HUES6 (cell line): ENCODE data around the gene LUC7L.
"Not testable (repeated sequence)": the region's sequence is repeated elsewhere in the genome, so short reads cannot be mapped to it uniquely, and the experiment has no call there.

Source experiments
- H3K27ac ChIP-seq: 2 replicates; pipeline ENCODE4 v1.7.0; 2013; ENCODE audit warnings: low read depth, mild to moderate bottlenecking, low read length, inconsistent platforms
- H3K27me3 ChIP-seq: 2 replicates; pipeline ENCODE4 v1.6.1; 2013; ENCODE audit warnings: low read length; ENCODE audit not compliant: control insufficient read depth, insufficient read depth
- H3K36me3 ChIP-seq: 2 replicates; pipeline ENCODE4 v1.6.1; 2013; ENCODE audit warnings: low read length; ENCODE audit not compliant: control insufficient read depth, insufficient read depth
- H3K4me1 ChIP-seq: 2 replicates; pipeline ENCODE4 v1.6.1; 2013; ENCODE audit warnings: low read length; ENCODE audit not compliant: control insufficient read depth, insufficient read depth
- H3K4me3 ChIP-seq: 2 replicates; pipeline ENCODE4 v1.5.1; 2013; ENCODE audit warnings: low read depth, low read length
- H3K9ac ChIP-seq: one replicate; pipeline ENCODE4 v1.6.1; 2013; ENCODE audit warnings: mild to moderate bottlenecking, low read length
- H3K9me3 ChIP-seq: 2 replicates; pipeline ENCODE4 v1.6.1; 2013; ENCODE audit warnings: low read depth, low read length; ENCODE audit not compliant: control insufficient read depth, insufficient read depth

Gene LUC7L

DNA sequence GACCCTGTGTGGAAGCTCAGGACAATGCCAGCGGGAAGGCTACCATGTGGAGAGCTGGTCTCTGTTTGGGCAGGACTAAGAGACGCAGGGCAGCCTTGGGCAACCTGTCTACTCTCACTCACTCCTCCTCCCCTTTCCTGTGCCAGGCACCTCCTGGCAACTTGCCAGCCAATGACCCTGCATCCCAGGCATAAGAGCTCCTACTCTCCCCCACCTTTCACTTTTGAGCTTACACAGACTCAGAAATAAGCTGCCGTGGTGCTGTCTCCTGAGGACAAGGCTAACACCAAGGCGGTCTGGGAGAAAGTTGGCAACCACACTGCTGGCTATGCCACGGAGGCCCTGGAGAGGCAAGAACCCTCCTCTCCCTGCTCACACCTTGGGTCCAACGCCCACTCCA, 60.8 kb downstream of the LUC7L start:
- H3K36me3 ChIP-seq: no peaks in the 10 kb centered on the region
- no peaks in the 10 kb centered on the region for H3K9me3 ChIP-seq
- H3K27ac ChIP-seq: no peak overlapping the region
- H3K9ac ChIP-seq: no peak overlapping the region
- H3K27me3 ChIP-seq: peaks cover 80% of the 10 kb centered on the region
- H3K4me1 ChIP-seq: peaks cover 28% of the 10 kb centered on the region
- no peak overlapping the region for H3K4me3 ChIP-seq

- peaks cover 87% of the 10 kb centered on the region for H3K27me3 ChIP-seq
- H3K27ac ChIP-seq: no peak overlapping the region
- H3K9ac ChIP-seq: no peak overlapping the region
- H3K9me3 ChIP-seq: no peaks in the 10 kb centered on the region
- H3K4me3 ChIP-seq: no peak overlapping the region
- peaks cover 28% of the 10 kb centered on the region for H3K4me1 ChIP-seq
- no peaks in the 10 kb centered on the region for H3K36me3 ChIP-seq
Measured at GRCh38 chr16:167122-167690, 62.0 kb downstream of the LUC7L start.

- H3K27me3 ChIP-seq: peaks cover 86% of the 10 kb centered on the region
Measured at GRCh38 chr16:166375-167121, 62.7 kb downstream of the LUC7L start.

GRCh38 chr16:165539-166374, 63.5 kb downstream of the LUC7L start, which contains the start of gene HBM:
TSS of gene HBM (plus strand) at chr16:165978. CDS start at chr16:165998, 20 bp downstream.
- no peak within 1 kb of the TSS for H3K9ac ChIP-seq
- no peak within 1 kb of the TSS for H3K27ac ChIP-seq
- H3K27me3 ChIP-seq: peaks cover 85% of the 10 kb centered on the region
- H3K9me3 ChIP-seq: no peaks in the 10 kb centered on the region
- H3K4me3 ChIP-seq: peak within 1 kb of the TSS; percentile 66
- peaks cover 28% of the 10 kb centered on the region for H3K4me1 ChIP-seq
- H3K36me3 ChIP-seq: no peaks in the 10 kb centered on the region

More at GRCh38 chr16:166375-167121, 62.7 kb downstream of the LUC7L start:
- Histone ChIP-seq H3K36me3 (no peaks in the 10 kb centered on the region), H3K9me3 (no peaks in the 10 kb centered on the region), H3K4me3 (peak overlapping the region; percentile 66), H3K27ac (no peak overlapping the region), H3K9ac (no peak overlapping the region), H3K4me1 (peaks cover 28% of the 10 kb centered on the region)

DNA sequence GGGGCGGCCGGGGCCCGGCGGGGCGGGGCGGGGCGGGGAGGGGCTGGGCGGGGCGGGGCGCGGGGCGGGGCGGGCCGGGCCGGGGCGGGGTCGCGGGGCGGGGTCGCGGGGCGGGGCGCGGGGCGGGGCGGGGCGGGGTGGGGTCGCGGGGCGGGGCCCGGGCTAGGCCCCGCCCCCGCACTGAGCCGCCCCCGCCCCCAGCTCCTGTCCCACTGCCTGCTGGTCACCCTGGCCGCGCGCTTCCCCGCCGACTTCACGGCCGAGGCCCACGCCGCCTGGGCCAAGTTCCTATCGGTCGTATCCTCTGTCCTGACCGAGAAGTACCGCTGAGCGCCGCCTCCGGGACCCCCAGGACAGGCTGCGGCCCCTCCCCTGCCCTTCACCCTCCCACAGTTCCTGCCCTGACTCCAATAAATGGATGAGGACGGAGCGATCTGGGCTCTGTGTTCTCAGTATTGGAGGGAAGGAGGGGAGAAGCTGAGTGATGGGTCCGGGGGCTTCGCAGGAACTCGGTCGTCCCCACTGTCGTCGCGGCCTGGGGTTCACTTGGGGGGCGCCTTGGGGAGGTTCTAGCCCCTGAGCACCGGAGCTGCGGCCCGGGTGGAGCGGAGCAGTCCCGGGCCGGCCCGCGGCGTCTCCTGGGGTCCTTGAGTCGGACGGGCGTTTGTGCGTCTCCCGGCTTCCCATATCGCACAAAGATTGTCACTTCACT, 64.3 kb downstream of the LUC7L start:
- Histone ChIP-seq H3K4me3 (peak overlapping the region; percentile 66), H3K27me3 (peaks cover 79% of the 10 kb centered on the region), H3K9ac (no peak overlapping the region), H3K4me1 (peaks cover 28% of the 10 kb centered on the region), H3K27ac (no peak overlapping the region), H3K36me3 (no peaks in the 10 kb centered on the region), H3K9me3 (no peaks in the 10 kb centered on the region)

DNA sequence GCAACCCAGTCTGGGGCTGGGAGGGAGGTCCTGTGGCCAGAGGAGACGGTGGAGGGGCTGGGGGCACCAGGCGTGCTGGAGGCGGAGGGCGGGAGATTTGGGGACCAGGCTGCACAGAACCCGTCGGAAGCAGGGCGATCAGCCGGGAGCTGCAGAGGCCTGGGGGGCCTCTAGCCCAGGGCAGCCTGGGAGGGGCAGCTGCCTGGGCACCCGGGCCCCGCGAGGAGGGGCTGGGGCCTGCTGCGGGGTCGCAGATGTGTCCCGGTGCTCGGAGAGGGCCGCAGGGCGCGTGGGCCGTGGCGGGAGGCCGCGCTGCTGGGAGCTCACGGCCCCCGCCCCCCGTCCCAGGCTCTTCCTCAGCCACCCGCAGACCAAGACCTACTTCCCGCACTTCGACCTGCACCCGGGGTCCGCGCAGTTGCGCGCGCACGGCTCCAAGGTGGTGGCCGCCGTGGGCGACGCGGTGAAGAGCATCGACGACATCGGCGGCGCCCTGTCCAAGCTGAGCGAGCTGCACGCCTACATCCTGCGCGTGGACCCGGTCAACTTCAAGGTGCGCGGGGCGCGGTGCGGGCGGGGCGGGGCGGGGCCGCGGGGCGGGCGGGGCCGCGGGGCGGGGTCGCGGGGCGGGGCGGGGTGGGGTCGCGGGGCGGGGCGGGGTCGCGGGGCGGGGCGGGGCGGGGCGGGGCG, 65.0 kb downstream of the LUC7L start:
- Histone ChIP-seq H3K27me3 (peaks cover 78% of the 10 kb centered on the region), H3K4me1 (peaks cover 24% of the 10 kb centered on the region)
- not testable (repeated sequence) for H3K4me3 ChIP-seq

DNA sequence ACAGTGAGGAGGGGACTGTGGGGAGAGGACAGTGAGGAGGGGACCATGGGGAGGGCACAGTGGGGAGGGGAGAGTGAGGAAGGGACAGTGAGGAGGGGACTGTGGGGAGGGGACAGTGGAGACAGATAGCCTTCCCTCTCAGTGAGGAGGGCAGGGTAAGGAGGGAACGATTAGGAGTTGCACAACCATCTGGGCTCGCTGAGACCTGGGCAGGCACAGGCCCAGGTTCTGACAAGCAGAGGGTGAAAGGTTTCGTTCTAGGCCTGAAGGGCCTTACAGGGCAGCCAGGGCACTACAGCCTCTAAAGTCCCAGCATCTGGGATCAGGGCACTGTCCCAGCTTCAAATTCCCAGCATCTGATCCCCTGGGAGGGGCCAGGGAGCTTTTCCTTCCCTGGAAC, 65.6 kb downstream of the LUC7L start:
- Histone ChIP-seq H3K4me1 (peaks cover 18% of the 10 kb centered on the region), H3K27me3 (peaks cover 77% of the 10 kb centered on the region)
- not testable (repeated sequence) for H3K36me3 ChIP-seq, H3K27ac ChIP-seq, H3K9me3 ChIP-seq, H3K4me3 ChIP-seq, H3K9ac ChIP-seq

More for the DNA sequence above, 65.0 kb downstream of the LUC7L start:
- H3K9me3 ChIP-seq, H3K9ac ChIP-seq, H3K36me3 ChIP-seq, H3K27ac ChIP-seq: not testable (repeated sequence)

DNA sequence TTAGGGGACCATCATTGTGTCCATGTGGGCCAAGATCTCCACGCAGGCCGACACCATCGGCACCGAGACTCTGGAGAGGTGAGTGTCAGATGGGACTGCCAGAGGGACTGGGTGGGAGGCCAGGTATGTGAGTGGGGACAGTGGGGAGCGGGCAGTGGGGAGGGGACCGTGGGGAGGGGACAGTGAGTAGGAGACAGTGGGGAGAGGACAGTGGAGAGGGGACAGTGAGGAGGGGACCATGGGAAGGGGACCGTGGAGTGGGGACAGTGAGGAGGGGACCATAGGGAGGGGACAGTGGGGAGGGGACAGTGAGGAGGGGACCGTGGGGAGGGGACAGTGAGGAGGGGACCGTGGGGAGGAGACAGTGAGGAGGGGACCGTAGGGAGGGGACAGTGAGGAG, 66.1 kb downstream of the LUC7L start:
- peaks cover 76% of the 10 kb centered on the region for H3K27me3 ChIP-seq
- not testable (repeated sequence) for H3K27ac ChIP-seq, H3K9ac ChIP-seq

DNA sequence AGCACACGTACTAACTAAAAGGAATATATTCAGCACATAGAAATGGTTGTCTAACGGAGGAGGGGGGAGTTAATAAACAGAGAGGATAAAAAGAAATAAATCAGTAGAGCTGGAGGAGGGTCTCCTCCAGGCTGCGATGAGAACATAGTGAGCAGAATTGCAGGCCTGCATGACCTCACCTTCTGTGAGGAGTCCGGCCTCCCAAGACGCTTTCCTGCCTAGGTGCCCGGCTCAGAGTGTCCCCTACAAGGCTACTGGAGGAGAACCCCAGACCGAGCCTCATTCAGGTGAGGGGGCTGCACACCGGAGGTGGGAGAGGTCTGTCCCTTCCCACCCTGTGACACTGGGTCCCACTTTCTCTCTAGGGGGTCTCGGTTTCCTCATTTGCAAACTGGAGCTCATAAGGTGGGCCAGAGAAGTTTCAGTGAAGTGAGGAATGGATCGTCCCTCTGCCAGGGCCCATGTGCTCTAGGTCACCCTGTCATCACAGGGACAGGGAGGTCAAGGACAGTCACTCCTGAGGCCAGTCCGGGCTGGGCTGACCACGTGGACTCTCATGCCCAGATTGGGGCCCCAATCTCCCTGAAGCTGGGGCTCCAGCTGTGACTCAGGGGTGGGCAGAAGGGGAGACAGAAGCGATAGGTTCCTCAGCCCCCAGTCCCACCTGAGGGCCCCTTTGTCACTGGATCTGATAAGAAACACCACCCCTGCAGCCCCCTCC, 66.8 kb downstream of the LUC7L start:
- Histone ChIP-seq H3K9ac (no peak overlapping the region), H3K9me3 (no peaks in the 10 kb centered on the region), H3K4me3 (no peak overlapping the region), H3K36me3 (no peaks in the 10 kb centered on the region), H3K27me3 (peaks cover 76% of the 10 kb centered on the region), H3K27ac (no peak overlapping the region), H3K4me1 (peaks cover 17% of the 10 kb centered on the region)

More for the DNA sequence above, 66.1 kb downstream of the LUC7L start:
- H3K4me3 ChIP-seq, H3K36me3 ChIP-seq, H3K9me3 ChIP-seq: not testable (repeated sequence)
- peaks cover 17% of the 10 kb centered on the region for H3K4me1 ChIP-seq
